ENCODE measurements around the gene KRCC1. TPM values are rescaled to one million over a fixed set of nuclear protein-coding genes. Genes with fewer than 3 reads are reported as not detected.

The KRCC1 gene
- total RNA-seq (2014; rRNA removed; shearing (Covaris generic)), result 13.0 and 16.7 TPM in 2 replicates

GRCh38 chr2:88055371-88056128, at the start of gene KRCC1:
KRCC1 (minus strand) TSS chr2:88055783; CDS start chr2:88028563, 27,220 bp downstream.
- no peaks in the 10 kb centered on the region for H3K36me3 ChIP-seq (replicated peaks; ENCODE audit: control insufficient read depth, insufficient read depth, low read length)
- H3K4me3 ChIP-seq (ENCODE audit: insufficient read depth, low read depth, low read length), result peak within 1 kb of the TSS; percentile 76
- H3K27me3 ChIP-seq (ENCODE audit: control insufficient read depth, insufficient read depth, low read length), result no peaks in the 10 kb centered on the region
- DNase-seq, result peak; percentile 95

- Histone ChIP-seq H3K4me3 (ENCODE audit: insufficient read depth, low read depth, low read length) (no peak overlapping the region), H3K27me3 (ENCODE audit: control insufficient read depth, insufficient read depth, low read length) (no peaks in the 10 kb centered on the region), H3K36me3 (replicated peaks; ENCODE audit: control insufficient read depth, insufficient read depth, low read length) (no peaks in the 10 kb centered on the region)
- DNase-seq, result no peak
Measured at GRCh38 chr2:88100489-88100858, 44.9 kb upstream of the KRCC1 start.

- H3K27me3 ChIP-seq (ENCODE audit: control insufficient read depth, insufficient read depth, low read length), result no peaks in the 10 kb centered on the region
- no peaks in the 10 kb centered on the region for H3K36me3 ChIP-seq (replicated peaks; ENCODE audit: control insufficient read depth, insufficient read depth, low read length)
- peak; percentile 89 for DNase-seq
- no peak overlapping the region for H3K4me3 ChIP-seq (ENCODE audit: insufficient read depth, low read depth, low read length)
Measured at GRCh38 chr2:88099798-88100488, 44.4 kb upstream of the KRCC1 start.

GRCh38 chr2:88098558-88098900, 42.9 kb upstream of the KRCC1 start:
- H3K27me3 ChIP-seq (ENCODE audit: control insufficient read depth, insufficient read depth, low read length), result no peaks in the 10 kb centered on the region
- DNase-seq, result no peak
- H3K4me3 ChIP-seq (ENCODE audit: insufficient read depth, low read depth, low read length), result no peak overlapping the region
- H3K36me3 ChIP-seq (replicated peaks; ENCODE audit: control insufficient read depth, insufficient read depth, low read length), result no peaks in the 10 kb centered on the region

GRCh38 chr2:88097891-88098557, 42.4 kb upstream of the KRCC1 start:
- DNase-seq, result no peak
- Histone ChIP-seq H3K36me3 (replicated peaks; ENCODE audit: control insufficient read depth, insufficient read depth, low read length) (no peaks in the 10 kb centered on the region), H3K4me3 (ENCODE audit: insufficient read depth, low read depth, low read length) (no peak overlapping the region)

GRCh38 chr2:88097192-88097591, 41.6 kb upstream of the KRCC1 start:
- H3K36me3 ChIP-seq (replicated peaks; ENCODE audit: control insufficient read depth, insufficient read depth, low read length), result no peaks in the 10 kb centered on the region
- DNase-seq, result no peak
- H3K4me3 ChIP-seq (ENCODE audit: insufficient read depth, low read depth, low read length), result no peak overlapping the region
- no peaks in the 10 kb centered on the region for H3K27me3 ChIP-seq (ENCODE audit: control insufficient read depth, insufficient read depth, low read length)

More at GRCh38 chr2:88097891-88098557, 42.4 kb upstream of the KRCC1 start:
- H3K27me3 ChIP-seq (ENCODE audit: control insufficient read depth, insufficient read depth, low read length), result no peaks in the 10 kb centered on the region

- Histone ChIP-seq H3K4me3 (ENCODE audit: insufficient read depth, low read depth, low read length) (no peak overlapping the region), H3K36me3 (replicated peaks; ENCODE audit: control insufficient read depth, insufficient read depth, low read length) (no peaks in the 10 kb centered on the region), H3K27me3 (ENCODE audit: control insufficient read depth, insufficient read depth, low read length) (no peaks in the 10 kb centered on the region)
- no peak for DNase-seq
Measured at GRCh38 chr2:88096708-88097107, 41.1 kb upstream of the KRCC1 start.

- no peak overlapping the region for H3K4me3 ChIP-seq (ENCODE audit: insufficient read depth, low read depth, low read length)
- no peaks in the 10 kb centered on the region for H3K36me3 ChIP-seq (replicated peaks; ENCODE audit: control insufficient read depth, insufficient read depth, low read length)
- no peaks in the 10 kb centered on the region for H3K27me3 ChIP-seq (ENCODE audit: control insufficient read depth, insufficient read depth, low read length)
- DNase-seq, result no peak
Measured at GRCh38 chr2:88095022-88095421, 39.4 kb upstream of the KRCC1 start.

GRCh38 chr2:88092773-88093172, 37.2 kb upstream of the KRCC1 start:
- Histone ChIP-seq H3K27me3 (ENCODE audit: control insufficient read depth, insufficient read depth, low read length) (no peaks in the 10 kb centered on the region), H3K4me3 (ENCODE audit: insufficient read depth, low read depth, low read length) (no peak overlapping the region), H3K36me3 (replicated peaks; ENCODE audit: control insufficient read depth, insufficient read depth, low read length) (no peaks in the 10 kb centered on the region)
- no peak for DNase-seq

- no peak for DNase-seq
- H3K36me3 ChIP-seq (replicated peaks; ENCODE audit: control insufficient read depth, insufficient read depth, low read length), result no peaks in the 10 kb centered on the region
- no peaks in the 10 kb centered on the region for H3K27me3 ChIP-seq (ENCODE audit: control insufficient read depth, insufficient read depth, low read length)
- H3K4me3 ChIP-seq (ENCODE audit: insufficient read depth, low read depth, low read length), result no peak overlapping the region
Measured at GRCh38 chr2:88091943-88092342, 36.4 kb upstream of the KRCC1 start.

- Histone ChIP-seq H3K27me3 (ENCODE audit: control insufficient read depth, insufficient read depth, low read length) (no peaks in the 10 kb centered on the region), H3K4me3 (ENCODE audit: insufficient read depth, low read depth, low read length) (no peak overlapping the region), H3K36me3 (replicated peaks; ENCODE audit: control insufficient read depth, insufficient read depth, low read length) (no peaks in the 10 kb centered on the region)
- DNase-seq, result no peak
Measured at GRCh38 chr2:88090446-88091283, 35.1 kb upstream of the KRCC1 start.

GRCh38 chr2:88088999-88089398, 33.4 kb upstream of the KRCC1 start:
- no peak for DNase-seq
- Histone ChIP-seq H3K36me3 (replicated peaks; ENCODE audit: control insufficient read depth, insufficient read depth, low read length) (no peaks in the 10 kb centered on the region), H3K4me3 (ENCODE audit: insufficient read depth, low read depth, low read length) (no peak overlapping the region), H3K27me3 (ENCODE audit: control insufficient read depth, insufficient read depth, low read length) (no peaks in the 10 kb centered on the region)

- Histone ChIP-seq H3K4me3 (ENCODE audit: insufficient read depth, low read depth, low read length) (no peak overlapping the region), H3K36me3 (replicated peaks; ENCODE audit: control insufficient read depth, insufficient read depth, low read length) (no peaks in the 10 kb centered on the region), H3K27me3 (ENCODE audit: control insufficient read depth, insufficient read depth, low read length) (no peaks in the 10 kb centered on the region)
- no peak for DNase-seq
Measured at GRCh38 chr2:88087763-88088162, 32.2 kb upstream of the KRCC1 start.

GRCh38 chr2:88087073-88087472, 31.5 kb upstream of the KRCC1 start:
- DNase-seq, result no peak
- no peaks in the 10 kb centered on the region for H3K36me3 ChIP-seq (replicated peaks; ENCODE audit: control insufficient read depth, insufficient read depth, low read length)
- H3K4me3 ChIP-seq (ENCODE audit: insufficient read depth, low read depth, low read length), result no peak overlapping the region
- H3K27me3 ChIP-seq (ENCODE audit: control insufficient read depth, insufficient read depth, low read length), result no peaks in the 10 kb centered on the region
